ENCODE data around the gene CYP4F11. TPM values are rescaled to one million over a fixed set of nuclear protein-coding genes. Genes with fewer than 3 reads are reported as not detected.
"Not testable (repeated sequence)": the region's sequence is repeated elsewhere in the genome, so short reads cannot be mapped to it uniquely, and the experiment has no call there.

Gene CYP4F11
- not detected in 2 replicates for polyA plus RNA-seq (2011; rRNA removed)
- not detected in 2 replicates for polyA minus RNA-seq (2011; rRNA and poly(A)+ RNA removed)

DNA sequence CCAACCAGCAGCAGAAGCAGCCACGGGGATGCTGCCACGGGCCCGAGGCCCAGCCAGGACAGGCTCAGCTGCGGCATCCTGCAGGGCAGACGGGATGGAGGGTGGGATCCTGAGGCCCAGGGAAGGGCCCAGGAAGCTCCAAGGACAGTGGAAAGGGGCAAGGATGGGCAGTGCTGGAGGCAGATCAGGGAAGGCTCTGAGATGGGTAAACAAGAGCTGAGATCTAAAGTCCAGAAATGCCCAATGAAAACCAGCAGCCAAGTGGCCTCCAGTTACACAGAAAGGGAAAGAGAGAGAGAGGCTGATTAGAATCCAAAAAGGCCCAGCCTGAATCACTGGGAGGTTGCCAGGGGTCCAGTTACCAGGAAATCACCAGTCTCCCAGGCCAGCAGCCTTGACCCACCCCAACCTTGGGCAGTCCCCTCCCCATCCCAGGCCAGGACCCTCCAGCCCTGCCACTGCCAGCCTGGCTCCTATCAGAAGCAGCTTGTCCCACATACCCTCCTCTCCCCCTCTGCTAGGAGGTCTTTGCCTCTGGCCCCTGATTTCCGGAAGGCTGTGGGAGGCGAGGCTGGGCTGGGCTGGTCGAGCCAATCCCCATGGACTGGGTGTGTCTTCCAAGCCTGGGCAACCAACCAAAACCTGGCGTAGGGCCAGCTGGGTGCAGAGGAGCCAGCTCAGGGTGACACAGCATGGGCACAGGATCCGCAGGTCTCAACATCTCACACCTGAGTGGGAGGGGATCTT, at the start of gene CYP4F11:
TSS of gene CYP4F11 (minus strand) at position 198 of the 747 bp plus-strand sequence. CDS start at position 77, 121 bp downstream.
- CTCF ChIA-PET = no interaction called here

DNA sequence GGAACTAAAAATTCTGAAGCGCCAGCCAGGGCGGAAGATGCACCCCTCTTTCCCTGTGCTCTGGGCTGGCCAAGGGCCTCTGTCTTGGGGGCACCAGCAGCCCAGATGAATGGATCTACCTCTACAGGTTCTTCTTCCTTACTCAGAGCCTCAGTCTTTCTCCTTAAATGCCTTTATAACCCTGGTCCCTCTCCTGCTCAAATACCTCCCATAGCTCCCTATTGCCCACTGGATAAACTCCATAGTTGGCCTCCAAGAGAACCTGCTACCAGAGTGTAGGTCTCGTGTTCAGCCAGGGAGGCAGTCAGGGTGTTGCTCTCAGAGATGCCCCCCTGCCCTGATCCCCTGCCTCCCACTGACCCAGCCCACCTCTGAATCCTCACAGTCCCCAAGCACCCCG, 45.0 kb upstream of the CYP4F11 start:
- no peaks in the 10 kb centered on the region for H3K27me3 ChIP-seq (ENCODE audit: control insufficient read depth, insufficient read depth, low read length)
- TF ChIP-seq, protein P1, sequence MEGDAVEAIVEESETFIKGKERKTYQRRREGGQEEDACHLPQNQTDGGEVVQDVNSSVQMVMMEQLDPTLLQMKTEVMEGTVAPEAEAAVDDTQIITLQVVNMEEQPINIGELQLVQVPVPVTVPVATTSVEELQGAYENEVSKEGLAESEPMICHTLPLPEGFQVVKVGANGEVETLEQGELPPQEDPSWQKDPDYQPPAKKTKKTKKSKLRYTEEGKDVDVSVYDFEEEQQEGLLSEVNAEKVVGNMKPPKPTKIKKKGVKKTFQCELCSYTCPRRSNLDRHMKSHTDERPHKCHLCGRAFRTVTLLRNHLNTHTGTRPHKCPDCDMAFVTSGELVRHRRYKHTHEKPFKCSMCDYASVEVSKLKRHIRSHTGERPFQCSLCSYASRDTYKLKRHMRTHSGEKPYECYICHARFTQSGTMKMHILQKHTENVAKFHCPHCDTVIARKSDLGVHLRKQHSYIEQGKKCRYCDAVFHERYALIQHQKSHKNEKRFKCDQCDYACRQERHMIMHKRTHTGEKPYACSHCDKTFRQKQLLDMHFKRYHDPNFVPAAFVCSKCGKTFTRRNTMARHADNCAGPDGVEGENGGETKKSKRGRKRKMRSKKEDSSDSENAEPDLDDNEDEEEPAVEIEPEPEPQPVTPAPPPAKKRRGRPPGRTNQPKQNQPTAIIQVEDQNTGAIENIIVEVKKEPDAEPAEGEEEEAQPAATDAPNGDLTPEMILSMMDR (IDR thresholded peaks at IDR 0.05; ENCODE audit: insufficient read depth, low read depth, low read length) = no peak
- DNase-seq (ENCODE audit: low read depth) = no peak
- H3K36me3 ChIP-seq (ENCODE audit: control insufficient read depth, insufficient read depth, low read length) = no peaks in the 10 kb centered on the region
- ChIA-PET CTCF (no interaction called here), POLR2A (no interaction called here)
- H3K4me3 ChIP-seq (ENCODE audit: low read depth, low read length) = no peak overlapping the region

More for the DNA sequence above, at the start of gene CYP4F11:
- POLR2A ChIA-PET = no interaction called here
- DNase-seq (ENCODE audit: low read depth) = no peak
- no peaks in the 10 kb centered on the region for H3K27me3 ChIP-seq (ENCODE audit: control insufficient read depth, insufficient read depth, low read length)
- no peak within 1 kb of the TSS for H3K4me3 ChIP-seq (ENCODE audit: low read depth, low read length)
- TF ChIP-seq, protein P1 (IDR thresholded peaks at IDR 0.05; ENCODE audit: insufficient read depth, low read depth, low read length) = no peak
- no peaks in the 10 kb centered on the region for H3K36me3 ChIP-seq (ENCODE audit: control insufficient read depth, insufficient read depth, low read length)

- no peak for DNase-seq (ENCODE audit: low read depth)
- H3K4me3 ChIP-seq (ENCODE audit: low read depth, low read length) = no peak overlapping the region
- H3K36me3 ChIP-seq (ENCODE audit: control insufficient read depth, insufficient read depth, low read length) = no peaks in the 10 kb centered on the region
- no peaks in the 10 kb centered on the region for H3K27me3 ChIP-seq (ENCODE audit: control insufficient read depth, insufficient read depth, low read length)
- CTCF ChIA-PET = no interaction called here
- POLR2A ChIA-PET = no interaction called here
- TF ChIP-seq, protein P1 (IDR thresholded peaks at IDR 0.05; ENCODE audit: insufficient read depth, low read depth, low read length) = no peak
Measured at GRCh38 chr19:15977690-15978089, 43.4 kb upstream of the CYP4F11 start.

GRCh38 chr19:15976836-15977689, 42.7 kb upstream of the CYP4F11 start:
- Histone ChIP-seq H3K27me3 (ENCODE audit: control insufficient read depth, insufficient read depth, low read length) (no peaks in the 10 kb centered on the region), H3K36me3 (ENCODE audit: control insufficient read depth, insufficient read depth, low read length) (no peaks in the 10 kb centered on the region), H3K4me3 (ENCODE audit: low read depth, low read length) (no peak overlapping the region)
- DNase-seq (ENCODE audit: low read depth) = no peak
- ChIA-PET CTCF (interaction anchor here (0.8 kb wide), 1 partner anchor 9 kb away, joined by 3 read pairs; no protein-coding TSS in a partner anchor), POLR2A (no interaction called here)
- TF ChIP-seq, protein P1 (IDR thresholded peaks at IDR 0.05; ENCODE audit: insufficient read depth, low read depth, low read length) = no peak

DNA sequence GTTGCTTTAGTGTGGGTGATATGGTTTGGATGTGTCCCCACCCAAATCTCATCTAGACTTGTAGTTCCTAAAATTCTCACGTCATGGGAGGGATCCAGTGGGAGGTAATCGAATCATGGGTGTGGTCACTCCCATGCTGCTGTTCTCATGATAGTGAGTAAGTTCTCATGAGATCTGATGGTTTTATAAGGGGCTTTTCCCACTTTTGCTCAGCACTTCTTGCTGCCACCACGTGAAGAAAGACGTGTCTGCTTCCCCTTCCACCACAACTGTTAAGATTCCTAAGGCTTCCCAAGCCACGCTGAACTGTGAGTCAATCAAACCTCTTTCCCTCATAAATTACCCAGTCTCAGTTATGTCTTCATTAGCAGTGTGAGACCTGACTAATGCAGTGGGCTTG, 40.5 kb upstream of the CYP4F11 start:
- H3K4me3 ChIP-seq (ENCODE audit: low read depth, low read length) = no peak overlapping the region
- ChIA-PET CTCF (no interaction called here), POLR2A (no interaction called here)
- H3K27me3 ChIP-seq (ENCODE audit: control insufficient read depth, insufficient read depth, low read length) = no peaks in the 10 kb centered on the region
- TF ChIP-seq, protein P1 (IDR thresholded peaks at IDR 0.05; ENCODE audit: insufficient read depth, low read depth, low read length) = no peak
- H3K36me3 ChIP-seq (ENCODE audit: control insufficient read depth, insufficient read depth, low read length) = no peaks in the 10 kb centered on the region
- no peak for DNase-seq (ENCODE audit: low read depth)

GRCh38 chr19:15972043-15972442, 37.7 kb upstream of the CYP4F11 start:
- H3K27me3 ChIP-seq (ENCODE audit: control insufficient read depth, insufficient read depth, low read length); POLR2A ChIA-PET; DNase-seq (ENCODE audit: low read depth); CTCF ChIA-PET; H3K4me3 ChIP-seq (ENCODE audit: low read depth, low read length); H3K36me3 ChIP-seq (ENCODE audit: control insufficient read depth, insufficient read depth, low read length): not testable (repeated sequence)

Measured in BJ (cell line).